Inflammatory macrophage treated with lipopolysaccharide for 4 hours (primary cell): ENCODE results near the gene MEI4.
A peak's percentile ranks its signal among the peaks of the same experiment; 100 is the strongest.
"Not testable (repeated sequence)": the region's sequence is repeated elsewhere in the genome, so short reads cannot be mapped to it uniquely, and the experiment has no call there.

Source experiments
- DNase-seq: peaks from one replicate; pipeline ENCODE4 v3.0.0-alpha.2; 2020

Gene MEI4

DNA sequence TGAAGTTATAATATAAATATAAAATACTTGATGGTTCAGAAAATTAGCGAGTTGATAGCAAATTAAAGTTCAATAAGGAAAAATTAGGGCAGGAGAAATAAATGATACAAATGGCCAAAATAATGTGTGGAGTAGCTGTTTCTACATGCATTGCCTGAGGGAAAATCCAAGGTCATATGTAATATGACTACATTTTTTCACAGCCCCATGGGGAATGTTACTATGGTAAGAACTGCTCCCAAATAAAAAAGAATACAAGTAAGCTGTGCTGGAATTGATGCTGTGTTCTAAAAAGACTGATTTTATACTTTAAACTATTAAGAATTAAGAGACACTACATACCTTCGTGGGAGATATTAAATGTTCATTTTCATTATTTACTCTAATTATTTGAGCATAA, 34.1 kb downstream of the MEI4 start:
- DNase-seq, result no peak

DNA sequence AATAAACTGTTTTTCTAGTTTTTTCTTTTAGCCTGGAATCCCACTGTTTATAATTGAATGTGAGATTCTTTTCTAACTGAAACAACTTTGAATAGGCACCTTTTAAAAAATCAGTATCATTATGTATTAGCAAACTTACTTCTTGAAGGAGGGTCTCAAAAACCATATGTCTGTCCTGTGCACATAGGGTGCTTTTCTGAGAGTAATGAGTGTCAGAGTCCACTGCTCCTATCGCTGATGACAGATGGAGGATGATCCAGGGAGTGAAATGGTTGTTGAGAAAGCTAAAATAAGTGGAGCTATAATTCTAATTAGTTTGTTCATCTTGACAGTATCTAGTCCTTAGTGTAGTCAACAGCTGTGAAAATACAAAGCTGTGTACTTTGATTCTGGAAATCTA, 35.8 kb downstream of the MEI4 start:
- DNase-seq, result no peak

DNA sequence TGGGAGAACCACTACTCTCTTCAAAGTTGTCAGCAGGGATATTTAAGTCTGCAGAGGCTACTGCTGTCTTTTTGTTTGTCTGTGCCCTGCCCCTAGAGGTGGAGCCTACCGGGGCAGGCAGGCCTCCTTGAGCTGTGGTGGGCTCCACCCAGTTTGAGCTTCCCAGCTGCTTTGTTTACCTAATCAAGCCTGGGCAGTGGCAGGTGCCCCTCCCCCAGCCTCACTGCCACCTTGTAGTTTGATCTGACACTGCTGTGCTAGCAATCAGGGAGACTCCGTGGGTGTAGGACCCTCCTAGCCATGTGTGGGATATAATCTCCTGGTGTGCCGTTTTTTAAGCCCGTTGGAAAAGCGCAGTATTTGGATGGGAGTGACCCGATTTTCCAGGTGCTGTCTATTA, 47.3 kb downstream of the MEI4 start:
- not testable (repeated sequence) for DNase-seq

DNA sequence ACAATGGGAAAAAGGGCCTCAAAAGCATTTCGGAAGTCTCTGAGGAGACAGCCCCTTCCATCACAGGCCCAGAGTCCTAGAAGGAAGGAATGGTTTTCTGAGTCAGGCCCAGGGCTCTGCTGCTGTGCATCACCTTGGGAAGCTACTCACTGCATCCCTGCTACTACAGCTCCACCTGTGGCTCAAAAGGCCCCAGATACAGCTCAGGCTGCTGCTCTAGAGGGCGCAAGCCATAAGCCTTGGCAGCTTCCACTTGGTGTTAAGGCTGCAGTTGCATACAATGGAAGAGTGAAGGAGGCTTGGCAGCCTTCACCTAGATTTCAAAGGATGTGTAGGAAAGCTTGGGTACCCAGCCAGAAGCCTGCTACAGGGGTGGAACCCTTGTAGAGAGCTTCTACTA, 54.8 kb downstream of the MEI4 start:
- DNase-seq, result no peak

DNA sequence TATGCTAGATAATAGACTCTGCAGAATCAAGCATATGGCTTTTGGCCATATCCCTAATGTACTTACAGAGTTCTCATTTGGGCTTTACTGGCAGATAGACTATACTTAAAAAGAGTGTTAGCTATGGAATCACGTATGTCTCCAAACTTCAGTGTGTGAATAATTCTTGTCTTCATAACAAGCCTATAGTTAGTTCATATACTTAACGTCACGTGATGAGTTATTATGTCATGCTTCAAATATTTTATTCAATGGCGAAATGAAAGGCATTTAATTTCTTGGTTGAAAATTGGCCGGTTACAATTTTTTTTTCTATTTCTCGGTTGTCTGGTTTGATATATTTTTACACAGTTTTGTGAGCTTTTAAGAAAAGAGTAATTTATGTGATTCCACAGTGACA, 62.7 kb downstream of the MEI4 start:
- no peak for DNase-seq

DNA sequence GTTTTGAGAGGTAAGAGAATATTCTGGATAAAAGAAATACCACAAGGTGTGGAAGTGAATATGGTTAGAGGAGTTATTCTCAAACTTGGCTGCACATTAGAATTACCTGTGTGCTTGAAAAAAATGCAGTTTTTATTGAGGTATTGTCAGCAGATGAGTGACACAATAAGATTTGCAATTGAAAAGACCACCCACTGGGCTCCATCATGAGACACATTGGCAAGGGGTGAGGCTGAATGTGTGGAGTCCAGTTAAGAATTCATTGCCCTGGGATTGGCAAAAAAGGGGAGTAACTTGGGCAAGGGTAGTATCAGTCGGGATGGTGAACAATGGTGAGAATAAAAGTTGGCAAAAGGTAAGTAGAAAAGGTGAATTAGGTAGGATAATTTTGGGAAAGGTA, 63.5 kb downstream of the MEI4 start:
- no peak for DNase-seq

DNA sequence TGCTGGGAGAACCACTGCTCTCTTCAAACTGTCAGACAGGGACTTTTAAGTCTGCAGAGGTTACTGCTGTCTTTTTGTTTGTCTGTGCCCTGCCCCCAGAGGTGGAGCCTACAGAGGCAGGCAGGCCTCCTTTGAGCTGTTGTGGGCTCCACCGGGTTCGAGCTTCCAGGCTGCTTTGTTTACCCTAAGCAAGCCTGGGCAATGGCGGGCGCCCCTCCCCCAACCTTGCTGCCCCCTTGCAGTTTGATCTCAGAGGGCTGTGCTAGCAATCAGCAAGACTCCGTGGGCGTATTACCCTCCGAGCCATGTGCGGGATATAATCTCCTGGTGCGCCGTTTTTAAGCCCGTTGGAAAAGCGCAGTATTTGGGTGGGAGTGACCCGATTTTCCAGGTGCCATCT, 83.2 kb downstream of the MEI4 start:
- DNase-seq, result not testable (repeated sequence)

DNA sequence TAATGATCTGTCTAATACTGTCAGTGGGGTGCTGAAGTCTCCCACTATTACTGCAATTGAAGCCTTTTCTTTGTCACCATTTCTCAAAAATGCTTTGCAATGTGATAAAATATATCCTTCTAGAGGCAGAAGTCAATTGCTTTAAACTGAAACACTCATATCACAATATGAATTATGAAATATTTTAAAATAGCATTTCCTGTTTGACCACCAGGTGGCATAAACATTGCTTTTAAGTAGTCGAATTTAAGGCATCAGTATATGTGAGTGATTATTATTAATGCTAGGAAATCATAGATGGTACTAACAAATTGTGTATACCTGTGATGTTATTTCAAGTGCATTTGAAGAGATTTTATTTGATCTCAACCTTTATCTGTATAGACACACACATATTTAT, 87.5 kb downstream of the MEI4 start:
- peak; percentile 4 for DNase-seq

DNA sequence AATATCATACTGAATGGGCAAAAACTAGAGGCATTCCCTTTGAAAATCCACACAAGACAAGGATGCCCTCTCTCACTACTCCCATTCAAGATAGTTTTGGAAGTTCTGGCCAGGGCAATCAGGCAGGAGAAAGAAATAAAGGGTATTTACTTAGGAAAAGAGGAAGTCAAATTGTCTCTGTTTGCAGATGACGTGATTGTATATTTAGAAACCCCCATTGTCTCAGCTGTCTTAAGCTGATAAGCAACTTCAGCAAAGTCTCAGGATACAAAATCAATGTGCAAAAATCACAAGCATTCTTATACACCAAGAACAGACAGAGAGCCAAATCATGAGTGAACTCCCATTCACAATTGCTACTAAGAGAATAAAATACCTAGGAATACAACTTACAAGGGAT, 99.3 kb downstream of the MEI4 start:
- DNase-seq, result not testable (repeated sequence)

DNA sequence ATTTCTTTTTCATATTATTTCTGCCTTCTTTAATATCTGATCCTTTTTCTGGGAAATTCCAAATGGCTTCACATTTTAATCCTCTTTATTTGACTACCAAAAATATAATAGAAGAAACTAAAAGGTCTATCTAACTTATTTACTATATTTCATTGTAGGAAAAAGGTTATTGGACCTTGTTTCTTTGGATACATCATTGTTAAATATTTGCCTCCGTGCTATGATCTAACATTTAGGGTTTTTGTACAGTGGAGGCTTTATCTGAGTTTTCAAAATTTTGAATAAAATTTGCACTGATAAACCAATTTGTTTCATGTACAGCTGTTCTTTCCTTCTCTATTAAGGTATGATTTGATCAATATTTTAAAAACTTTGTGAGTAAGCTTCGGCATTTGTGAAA, 109.5 kb downstream of the MEI4 start:
- no peak for DNase-seq

DNA sequence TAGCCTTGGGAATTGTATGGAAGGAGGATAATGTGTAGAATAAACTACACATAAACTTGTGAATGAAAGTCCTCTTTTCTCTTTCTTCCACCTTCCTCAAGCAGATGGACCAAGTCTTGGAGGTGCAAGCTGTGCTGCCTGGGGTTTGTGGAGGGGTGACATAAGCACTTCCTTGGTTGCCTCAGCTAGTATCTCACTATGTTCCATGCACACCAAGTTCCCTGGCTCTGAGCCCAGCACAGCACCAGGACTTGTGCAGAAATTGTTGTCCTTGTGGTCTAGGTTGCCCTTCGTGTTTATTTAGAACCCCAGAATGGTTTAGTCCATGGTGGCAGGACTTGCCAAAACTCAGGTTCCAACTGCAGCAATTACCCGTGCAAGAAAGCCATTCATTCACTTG, 110.3 kb downstream of the MEI4 start:
- DNase-seq, result no peak

DNA sequence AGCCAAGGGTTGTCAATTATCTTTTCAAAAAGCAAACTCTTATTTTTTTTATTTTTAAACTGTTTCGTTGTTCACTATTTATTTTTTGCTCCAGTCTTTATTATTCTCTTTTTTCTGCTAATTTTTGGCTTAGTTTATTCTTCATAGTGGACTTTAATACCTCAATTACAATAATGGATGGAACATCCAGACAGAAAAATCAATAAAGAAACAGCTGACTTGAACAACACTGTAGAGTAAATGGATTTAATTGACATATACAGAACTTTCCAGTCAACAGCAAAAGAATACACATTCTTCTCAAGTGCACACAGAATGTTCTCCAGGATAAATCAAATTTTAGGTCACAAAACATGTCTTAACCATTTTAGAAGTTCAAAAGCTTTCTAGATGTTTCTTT, 111.5 kb downstream of the MEI4 start:
- no peak for DNase-seq

DNA sequence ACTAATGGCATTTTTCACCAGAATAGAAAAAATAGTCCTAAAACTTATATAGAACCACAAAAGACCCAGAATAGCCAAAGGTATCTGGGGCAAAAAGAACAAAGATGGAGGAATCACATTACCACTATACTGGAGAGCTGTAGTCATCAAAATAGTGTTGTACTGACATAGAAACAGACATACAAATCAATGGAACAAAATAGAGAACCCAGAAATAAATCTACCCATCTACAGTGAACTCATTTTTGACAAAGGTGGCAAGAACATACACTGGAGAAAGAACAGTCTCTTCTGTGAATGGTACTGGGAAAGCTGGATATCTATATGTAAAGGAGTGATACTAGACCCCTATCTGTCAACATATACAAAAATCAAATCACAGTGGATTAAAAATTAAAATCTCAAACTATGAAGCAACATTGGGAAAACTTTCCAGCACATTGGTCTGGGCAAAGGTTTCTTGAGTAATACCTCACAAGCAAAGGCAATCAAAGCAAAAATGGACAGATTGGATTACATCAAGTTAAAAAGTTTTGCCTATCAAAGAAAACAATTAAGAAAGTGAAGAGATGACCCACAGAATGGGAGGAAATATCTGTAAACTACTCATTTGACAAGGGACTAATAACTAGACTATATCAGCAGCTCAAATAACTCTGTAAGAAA, 120.5 kb downstream of the MEI4 start:
- DNase-seq, result no peak

DNA sequence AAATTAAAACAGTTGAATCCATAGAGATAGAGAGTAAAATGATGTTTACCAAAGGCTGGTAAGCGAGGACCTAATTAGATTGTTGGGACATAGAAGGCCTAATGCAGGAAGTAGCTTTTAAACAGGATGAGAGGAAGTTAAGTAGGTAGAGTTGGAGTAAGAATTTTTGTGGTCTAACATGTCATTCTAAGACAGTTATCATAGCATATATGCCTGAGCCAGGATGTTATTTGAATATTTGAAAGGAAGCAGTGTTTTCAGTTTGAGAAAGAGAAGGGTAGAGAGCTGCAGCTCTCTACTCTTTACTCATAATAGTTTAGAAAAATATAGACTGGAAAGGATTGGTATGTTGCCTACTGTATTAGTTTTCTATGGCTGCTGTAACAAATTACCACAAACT, 121.6 kb downstream of the MEI4 start:
- DNase-seq, result no peak

DNA sequence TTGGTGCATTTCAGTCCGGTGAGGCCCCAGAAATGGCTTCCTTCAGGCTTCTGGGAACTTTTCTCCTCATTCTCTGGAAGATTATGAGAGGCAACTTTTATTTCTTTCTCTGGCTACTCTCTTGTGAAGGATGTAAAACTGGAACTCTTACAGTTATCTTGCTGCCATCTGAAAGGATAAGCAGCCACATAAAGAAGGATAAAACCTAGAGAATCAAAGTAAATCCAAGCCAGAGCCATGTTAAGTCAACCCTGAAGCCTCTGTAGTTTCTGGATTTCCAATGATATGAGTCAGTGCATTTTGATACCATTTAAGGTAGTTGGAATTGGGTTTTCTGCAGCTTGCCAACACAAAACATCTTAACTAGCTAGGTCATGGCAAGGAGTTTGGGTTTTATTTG, 123.6 kb downstream of the MEI4 start:
- DNase-seq, result no peak

DNA sequence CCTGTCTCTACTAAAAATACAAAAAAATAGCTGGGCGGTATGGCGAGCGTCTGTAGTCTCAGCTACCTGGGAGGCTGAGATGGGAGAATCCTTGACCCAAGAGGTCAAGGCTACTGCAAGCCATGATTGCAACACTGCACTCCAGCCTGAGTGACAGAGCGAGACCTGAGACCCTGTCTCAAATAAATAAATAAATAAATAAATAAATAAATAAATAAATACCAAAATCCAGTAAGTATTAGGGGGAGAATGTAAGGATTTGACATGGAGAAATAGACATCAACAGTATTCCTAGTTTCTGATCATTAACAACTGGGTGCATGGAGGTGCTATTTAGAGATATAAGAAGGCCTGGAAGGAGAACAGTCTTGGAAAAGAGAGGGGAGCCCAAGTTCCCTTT, 125.7 kb downstream of the MEI4 start:
- no peak for DNase-seq

DNA sequence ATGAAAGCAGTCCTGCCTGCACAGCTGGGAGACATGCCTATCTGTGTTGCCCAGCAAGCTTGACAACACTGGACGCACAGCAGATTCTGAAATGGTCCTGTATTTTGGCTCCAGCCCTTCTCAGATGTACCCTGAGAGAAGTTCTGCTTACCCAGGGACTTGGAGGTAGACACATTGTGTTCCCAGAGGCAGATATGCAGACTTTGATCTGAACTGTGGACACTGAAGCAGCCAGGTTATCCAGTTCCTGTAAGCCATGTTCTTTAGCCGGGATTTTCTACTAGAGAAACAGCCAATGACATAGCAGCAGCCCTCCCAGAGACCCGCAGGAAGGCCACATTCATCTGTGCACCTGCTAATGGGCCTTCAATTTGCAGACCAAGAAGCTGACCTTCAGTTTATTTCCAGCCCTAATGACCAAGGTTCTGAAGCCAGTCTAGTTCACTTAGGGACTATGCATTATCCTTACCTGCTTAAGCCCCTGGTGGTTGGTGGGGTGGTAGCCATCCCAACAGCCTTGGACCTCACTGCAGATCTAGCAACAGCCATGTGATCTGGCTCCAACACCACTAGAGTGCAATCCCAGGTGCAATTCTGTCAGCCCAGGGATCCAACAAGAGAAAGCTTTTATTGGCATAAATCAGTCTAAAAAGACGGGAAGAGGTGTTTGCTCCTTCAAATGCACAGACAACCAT, 134.2 kb downstream of the MEI4 start:
- no peak for DNase-seq

DNA sequence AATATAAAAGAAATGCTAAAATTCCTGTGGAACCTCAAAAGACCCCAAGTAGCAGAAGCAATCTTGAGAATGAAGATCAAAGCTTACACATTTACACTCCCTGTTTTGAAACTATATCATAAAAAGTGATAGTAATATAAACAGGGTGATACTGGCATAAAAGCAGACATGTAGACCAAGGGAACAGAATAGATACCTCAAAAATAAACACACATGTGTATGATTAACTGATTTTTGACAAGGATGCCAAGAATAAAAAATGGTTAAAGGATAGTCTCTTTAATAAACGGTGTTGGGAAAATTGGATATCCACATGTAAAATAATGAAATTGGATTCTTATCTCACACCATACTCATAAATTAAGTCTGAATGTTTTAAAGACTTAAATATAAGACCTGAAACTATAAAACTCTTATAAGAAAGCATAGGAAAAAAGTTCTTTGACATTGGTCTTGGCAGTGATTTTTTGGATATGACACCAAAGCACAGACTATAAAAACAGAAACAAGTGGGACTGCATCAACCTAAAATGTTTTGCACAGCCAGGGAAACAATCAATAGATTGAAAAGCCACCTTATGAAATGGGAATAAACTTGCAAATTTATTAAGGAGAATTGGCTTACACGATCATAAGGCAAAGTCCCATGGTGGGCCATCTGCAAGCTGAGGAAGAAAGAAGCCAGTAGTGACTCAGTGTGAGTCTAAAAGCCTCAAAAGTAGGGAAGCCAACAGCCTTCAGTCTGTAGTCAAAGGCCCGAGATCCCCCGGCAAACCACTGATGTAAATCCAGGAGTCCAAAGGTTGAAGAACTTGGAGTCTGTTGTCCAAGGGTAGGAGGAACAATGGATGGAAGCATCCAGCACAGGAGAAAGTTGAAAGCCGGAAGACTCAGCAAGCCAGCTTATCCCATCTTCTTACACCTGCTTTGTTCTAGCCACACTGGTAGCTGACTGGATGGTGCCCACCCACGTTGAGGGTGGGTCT, 144.3 kb downstream of the MEI4 start:
- no peak for DNase-seq

DNA sequence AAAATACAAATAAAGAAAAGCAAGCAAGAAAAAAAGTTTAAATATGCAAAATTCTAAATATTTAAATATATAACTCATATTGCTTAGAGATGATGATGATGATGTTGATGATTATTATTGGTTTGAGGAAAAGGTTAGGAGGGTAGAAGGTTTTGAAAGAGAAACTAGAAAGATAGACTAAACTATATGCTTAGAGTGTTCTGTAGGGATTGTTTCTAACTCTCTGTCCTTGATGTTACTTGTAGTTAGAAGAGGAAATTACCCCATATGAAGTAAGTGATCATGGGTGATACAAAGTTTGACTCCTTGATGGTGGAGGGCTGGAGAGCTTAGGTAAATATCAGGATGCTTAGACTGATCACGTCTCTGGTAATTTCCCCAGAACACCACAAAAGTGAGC, 159.5 kb downstream of the MEI4 start:
- no peak for DNase-seq

DNA sequence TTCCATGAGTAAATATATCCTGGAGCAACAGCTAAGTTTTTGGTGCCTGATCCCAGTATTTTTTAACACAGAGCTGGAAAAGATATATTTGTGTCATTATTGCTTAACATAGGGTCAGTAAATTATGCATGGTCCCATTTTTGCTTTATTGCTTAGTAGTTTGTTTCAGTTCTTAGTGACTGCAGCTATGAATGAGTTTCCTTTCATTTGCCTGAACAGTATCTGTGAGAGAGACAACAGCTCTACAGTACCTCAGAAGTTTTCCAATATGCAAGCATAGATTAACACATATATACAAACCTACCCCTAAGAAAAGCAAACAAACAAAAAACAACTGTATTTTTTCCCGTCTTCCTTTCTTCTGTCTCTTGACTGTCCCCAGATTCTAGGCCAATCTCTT, 160.3 kb downstream of the MEI4 start:
- no peak for DNase-seq

DNA sequence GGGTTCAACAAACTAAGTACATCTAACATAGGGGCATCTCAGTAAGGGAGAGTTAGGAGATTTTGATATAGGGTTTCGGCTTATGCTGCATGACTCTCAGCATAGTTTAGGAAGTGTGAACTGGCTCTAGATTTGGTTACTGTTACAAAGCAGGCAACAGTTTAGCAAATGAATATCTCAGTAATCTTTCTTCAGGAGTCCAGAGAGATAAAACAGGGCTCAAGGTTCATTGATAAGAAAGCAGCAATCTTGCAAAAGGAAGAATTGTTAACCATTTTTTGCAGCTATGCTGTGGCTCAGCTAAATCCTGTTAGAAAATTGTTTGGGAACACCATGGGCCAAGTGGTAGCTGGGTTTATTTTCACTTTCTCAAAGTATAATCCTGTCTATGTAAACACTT, 161.3 kb downstream of the MEI4 start:
- DNase-seq, result no peak

DNA sequence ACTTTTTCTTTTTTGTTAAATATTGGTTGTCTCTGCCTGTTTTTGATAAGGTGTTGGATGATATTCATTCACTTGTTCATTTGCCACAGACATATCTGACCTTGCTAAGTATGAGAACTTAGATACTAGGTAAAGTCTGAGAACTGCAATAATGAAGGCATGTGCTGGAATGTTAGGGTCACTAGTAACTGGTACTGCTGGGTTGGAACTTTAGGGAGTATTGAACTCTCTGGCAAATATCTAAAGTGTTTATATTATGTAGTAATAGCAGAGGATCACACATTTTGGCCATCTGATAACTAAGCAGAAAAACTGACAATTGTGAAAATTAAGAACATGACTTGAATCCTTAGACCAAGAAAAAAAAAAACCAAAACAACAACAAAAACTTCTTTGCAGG, 162.7 kb downstream of the MEI4 start:
- no peak for DNase-seq

DNA sequence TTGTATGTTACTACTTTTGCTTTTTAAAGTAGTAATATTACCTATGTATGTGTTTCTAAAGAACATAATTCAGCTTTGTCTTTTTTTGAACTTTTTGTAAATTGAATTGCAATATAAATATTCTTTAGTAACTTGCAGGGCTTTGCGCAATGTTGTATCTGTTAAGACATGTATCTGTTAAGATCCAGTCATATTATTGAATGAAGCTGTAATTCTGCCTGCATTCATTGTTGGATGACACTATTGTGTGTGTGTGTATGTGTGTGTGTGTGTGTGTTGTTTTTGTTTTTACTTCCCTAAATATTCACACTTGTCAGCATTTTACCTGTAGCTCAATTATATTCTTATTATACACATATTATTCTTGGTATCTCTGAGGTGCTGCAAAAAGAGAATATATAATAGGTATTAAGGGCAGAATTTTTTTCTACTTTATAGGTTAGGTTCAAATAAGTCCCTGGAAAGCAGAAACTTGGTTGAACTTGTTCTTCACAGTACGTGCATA, 164.0 kb downstream of the MEI4 start:
- no peak for DNase-seq

DNA sequence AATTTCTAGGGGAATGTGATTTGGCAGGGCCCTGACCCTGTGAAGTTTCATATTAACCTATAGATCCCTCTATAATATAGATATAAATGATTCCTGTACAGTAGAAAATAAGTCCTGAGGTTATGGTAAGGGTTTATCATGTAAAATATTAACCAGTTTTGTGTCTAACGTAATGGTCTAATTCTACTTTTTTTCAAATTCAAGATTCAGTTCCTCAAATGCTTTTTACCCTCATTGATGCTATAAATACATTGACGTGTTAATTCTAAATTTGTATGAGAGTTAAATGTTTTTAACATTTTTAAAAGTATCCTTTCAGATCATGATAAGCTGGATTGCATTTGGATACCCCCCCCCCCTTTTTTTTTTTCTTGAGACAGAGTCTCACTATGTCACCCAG, 169.4 kb downstream of the MEI4 start:
- DNase-seq, result no peak
